Iris pigment epithelial cell (primary cell): ENCODE measurements around the gene PIK3C2G.
"Not testable (repeated sequence)": the region's sequence is repeated elsewhere in the genome, so short reads cannot be mapped to it uniquely, and the experiment has no call there.

Experiments used
- DNase-seq: peaks from one replicate; pipeline ENCODE4 v3.0.0-alpha.2; 2011; ENCODE audit warnings: low read depth

PIK3C2G gene

DNA sequence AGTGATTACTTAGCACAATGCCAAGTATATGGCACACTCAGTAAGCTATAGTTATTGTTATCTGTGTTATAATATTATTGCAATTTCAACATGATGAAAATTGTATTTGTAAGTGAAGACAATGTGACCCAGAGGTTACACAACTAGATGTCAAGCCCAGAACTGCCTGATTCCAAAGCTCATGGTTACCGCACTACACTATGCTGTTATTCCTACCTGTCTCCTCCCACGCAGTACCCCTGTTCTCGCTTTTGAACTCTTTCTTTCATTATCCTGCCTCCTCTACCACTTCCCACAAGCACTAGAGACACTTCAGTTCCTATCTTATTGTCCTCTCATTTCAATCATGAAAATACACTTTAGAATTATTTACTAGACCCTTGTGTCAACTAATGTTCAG is 383.2 kb downstream of the PIK3C2G start:
- DNase-seq = no peak

GRCh38 chr12:18646286-18646890 is 385.1 kb downstream of the PIK3C2G start:
- no peak for DNase-seq

DNA sequence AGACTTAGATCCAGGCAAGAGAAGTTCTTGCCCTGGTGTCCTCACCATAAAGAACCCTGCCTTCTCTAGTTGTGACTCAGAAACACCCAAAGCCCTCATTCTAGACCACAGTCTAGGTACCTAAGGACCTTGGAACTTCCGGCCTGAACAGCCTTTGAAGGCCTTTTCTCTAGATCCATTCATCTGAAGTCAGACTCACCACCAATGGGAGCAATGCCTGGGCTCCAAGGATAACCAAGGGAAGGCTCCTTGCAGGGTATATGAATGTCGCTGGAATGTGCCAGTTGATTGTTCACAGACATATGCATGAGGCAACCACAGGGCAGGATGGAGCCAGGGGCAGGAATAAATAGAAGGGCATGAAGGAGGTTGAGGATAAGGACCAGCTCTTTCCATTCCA is 390.2 kb downstream of the PIK3C2G start:
- DNase-seq = no peak

DNA sequence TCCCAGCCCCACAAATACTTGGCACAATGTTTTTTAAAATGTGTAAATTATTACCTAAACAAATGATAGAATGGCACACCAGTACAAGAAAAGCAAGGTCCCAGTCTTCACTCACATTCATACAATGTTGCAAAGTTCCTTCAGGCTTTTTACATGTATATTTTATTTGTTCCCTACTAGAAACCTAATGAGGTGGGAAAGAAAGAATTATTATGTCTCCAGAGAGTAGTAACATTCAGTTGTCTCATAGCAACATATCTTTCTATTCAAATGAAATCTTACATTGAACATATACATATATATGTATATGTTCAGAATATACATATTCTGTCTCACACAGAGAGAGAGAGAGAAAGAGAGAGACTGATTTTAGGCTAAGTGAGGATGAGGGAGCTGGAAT is 391.3 kb downstream of the PIK3C2G start:
- no peak for DNase-seq

GRCh38 chr12:18653465-18653864 is 392.1 kb downstream of the PIK3C2G start:
- DNase-seq = no peak

DNA sequence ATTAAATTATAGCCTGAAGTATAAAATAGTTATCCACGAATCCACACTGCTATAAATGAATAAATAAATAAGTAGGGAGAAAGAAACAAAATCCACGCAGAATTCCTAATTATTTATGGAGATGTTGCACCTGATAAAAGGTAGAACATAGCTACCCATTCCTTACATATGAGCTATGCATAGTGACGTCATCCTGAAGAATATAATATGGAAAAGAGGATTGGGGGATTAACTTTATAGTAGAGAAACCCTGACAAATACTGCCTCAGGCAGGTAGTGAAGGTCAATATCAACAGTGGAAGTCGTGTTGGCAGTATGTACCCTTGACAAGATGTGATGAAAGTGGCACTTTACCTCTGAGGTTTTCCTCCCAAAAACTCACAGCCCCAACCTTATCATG is 394.0 kb downstream of the PIK3C2G start:
- no peak for DNase-seq

DNA sequence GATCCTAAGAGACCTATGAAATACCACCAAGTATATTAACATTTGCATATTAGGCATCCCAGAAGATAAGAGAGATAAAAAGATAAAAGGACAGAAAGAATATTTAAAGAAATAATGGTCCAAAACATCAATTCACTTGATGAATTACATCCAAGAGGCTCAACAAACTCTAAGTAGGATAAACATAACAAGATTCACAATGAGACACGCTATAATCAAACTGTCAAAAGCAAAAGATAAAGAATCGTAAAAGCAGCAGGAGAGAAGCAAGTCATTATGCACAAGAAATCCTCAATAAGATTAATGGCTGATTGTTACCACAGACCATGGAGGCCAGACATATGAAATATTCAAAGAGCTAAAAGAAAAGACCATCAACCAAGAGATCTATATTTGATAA is 396.9 kb downstream of the PIK3C2G start:
- no peak for DNase-seq

- DNase-seq = no peak
Measured at GRCh38 chr12:18658829-18659228, 397.5 kb downstream of the PIK3C2G start.

DNA sequence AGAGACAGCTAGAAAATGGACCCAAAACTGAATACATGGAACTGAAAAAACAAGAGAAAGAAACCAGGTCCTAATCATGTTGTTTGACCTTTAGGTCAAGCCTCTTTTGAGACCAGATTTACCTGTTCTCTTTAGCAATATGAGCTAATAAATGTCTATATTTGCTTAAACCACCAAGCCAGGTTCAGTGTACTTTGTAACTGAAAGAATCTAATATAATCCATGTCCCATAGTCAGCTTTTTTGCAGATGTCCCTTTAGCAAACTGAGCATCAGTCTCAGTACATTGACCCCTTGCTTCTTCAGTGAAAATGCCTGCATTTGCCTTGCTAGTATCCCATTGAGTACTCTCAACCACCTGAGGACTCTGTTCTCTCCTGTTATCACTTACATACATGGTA is 414.8 kb downstream of the PIK3C2G start:
- DNase-seq = no peak

DNA sequence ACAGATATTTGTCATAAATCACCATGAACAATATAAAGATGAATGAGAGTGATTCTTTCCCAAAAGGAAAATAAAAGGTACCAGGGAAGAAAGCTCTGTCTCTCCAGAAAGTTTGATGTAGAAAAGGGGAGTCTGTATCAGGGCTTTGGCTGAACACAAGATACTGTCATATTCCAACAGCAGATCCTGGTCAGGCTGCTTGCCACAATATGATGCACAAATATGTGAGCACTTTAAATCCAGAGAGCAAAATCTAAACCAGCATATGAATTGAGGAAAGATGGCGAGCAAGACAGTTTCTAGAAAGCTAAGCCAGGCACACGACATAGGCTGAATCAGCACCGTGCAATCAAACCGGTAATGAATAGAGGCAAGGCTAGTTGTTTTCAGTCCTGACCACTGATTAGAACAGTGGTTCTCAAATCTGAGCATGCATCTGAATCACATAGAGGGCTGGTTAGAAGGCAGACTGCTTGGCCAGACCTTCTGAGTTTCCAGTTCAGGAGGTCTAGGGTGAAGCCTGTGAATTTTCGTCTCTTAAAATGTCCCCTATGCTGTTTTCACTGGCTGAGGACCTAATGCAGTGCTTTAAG is 415.8 kb downstream of the PIK3C2G start:
- no peak for DNase-seq

DNA sequence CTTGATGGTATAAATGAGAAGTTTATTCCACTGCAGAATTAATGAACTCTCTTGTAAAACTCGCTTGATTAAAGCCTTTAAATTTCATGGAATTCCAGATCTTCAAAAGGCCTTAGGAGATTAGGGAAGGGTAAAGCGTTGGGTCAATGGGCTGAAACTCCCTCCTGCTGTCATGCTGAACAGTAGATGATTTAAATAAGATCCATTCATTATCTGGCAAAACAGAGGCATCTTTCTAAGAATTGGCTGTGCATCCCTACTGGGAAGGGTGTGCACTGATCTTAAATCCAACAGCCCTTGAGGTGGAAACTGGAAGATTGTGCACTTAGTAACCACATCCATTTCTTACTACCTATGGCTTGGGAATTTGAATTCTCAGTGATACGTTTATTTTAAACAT is 420.5 kb downstream of the PIK3C2G start:
- no peak for DNase-seq

DNA sequence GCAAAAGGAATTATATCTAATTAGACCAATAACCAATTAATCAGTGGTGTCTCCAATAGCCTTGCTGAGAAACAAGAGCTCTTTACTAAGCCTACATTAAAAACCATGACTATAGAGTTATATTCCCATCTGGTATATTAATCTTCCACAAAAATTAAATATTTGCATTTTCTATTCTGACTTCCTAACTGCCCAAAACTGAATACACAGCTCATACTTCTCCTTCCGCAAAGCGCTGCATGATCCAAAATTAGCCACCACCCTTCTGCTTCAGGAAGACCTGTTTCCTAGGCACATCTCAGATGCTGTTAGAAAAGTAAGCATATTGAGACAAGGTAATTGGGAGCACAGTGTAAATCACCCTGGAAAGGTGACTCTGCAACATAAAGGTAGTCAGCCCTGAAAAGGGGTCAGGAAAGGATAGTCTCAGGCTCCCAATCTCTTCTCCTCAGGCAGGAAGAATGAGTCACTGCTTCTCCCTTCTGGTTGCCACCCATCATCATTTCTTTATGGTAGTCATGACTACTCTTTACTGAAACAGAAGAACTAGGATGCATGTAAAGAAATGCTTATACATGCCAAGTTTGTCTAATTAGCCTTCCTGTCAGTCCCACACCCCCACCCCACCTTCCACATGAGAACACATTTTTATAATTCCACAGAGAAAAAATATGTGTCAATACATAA is 422.2 kb downstream of the PIK3C2G start:
- DNase-seq = peak; percentile 28

- DNase-seq = peak; percentile 45
Measured at GRCh38 chr12:18684430-18684829, 423.1 kb downstream of the PIK3C2G start.

GRCh38 chr12:18689771-18690170 is 428.5 kb downstream of the PIK3C2G start:
- no peak for DNase-seq

GRCh38 chr12:18690653-18691052 is 429.3 kb downstream of the PIK3C2G start:
- DNase-seq = peak; percentile 85

- not testable (repeated sequence) for DNase-seq
Measured at GRCh38 chr12:18693986-18694385, 432.7 kb downstream of the PIK3C2G start.

DNA sequence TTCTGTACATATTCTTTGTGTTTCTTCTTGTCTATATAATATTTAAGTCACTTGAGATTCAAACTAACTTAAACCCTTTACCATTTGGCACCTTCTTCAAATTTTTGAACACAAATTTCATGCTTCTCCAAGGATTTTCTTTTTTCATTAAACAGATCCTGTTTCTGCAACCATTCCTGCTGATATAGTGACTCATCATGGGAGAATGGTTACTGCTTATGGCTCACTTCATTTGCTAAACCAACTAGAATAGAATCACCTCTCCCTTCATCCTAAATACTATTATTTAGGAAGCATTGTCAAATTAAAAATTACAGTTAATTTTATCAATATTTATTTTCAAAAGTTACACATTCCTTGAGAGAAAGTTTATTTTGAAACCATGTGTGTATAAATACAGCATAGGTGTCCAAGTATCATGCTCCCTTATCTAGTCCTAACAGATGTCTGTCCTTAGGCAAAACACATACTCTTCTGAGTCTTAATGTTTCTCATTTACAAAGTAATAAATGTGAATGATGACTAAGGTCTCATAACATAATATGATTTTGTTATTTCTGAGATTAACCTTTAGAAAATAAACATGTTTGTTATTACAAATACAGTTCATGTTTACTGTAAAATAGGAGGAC is 435.8 kb downstream of the PIK3C2G start:
- peak; percentile 58 for DNase-seq
